Measurements from ENCODE around the gene NT5DC3. TPM values are rescaled to one million over a fixed set of nuclear protein-coding genes. Genes with fewer than 3 reads are reported as not detected.

NT5DC3 gene
- total and polyA plus RNA-seq, 9 of the 15 experiments (the other 6 are each of a cell fraction or from before 2014, with no cell fraction given): 6.3 to 33.5 (median 24.5) TPM

GRCh38 chr12:103840876-103841689 lies at the start of gene NT5DC3 (continued):
- TF ChIP-seq CREB3L1 (IDR thresholded peaks at IDR 0.05; ENCODE audit: borderline replicate concordance, low read depth) (peak; percentile 80; the same call in 1 of the 2 replicates), RCOR1 (IDR thresholded peaks at IDR 0.05; ENCODE audit: borderline replicate concordance in 1 of 2, low read depth in 2 of 2, low read length in 2 of 2) (no peak), POLR3A (IDR thresholded peaks at IDR 0.05; ENCODE audit: borderline replicate concordance, extremely low read depth, insufficient read depth, insufficient read length) (no peak), THRAP3 (IDR thresholded peaks at IDR 0.05; ENCODE audit: borderline replicate concordance) (no peak), POU5F1 (IDR thresholded peaks at IDR 0.05; ENCODE audit: borderline replicate concordance, low read depth, low read length, partially characterized antibody) (no peak), CBFB (CRISPR knock-in tag; IDR thresholded peaks at IDR 0.05) (0 out of 2 replicates have a peak, but pooled peaks have one; percentile 44), ZNF354B (CRISPR knock-in tag; IDR thresholded peaks at IDR 0.05) (no peak), HNRNPUL1 (IDR thresholded peaks at IDR 0.05; ENCODE audit: low read length) (no peak), ZC3H11A (IDR thresholded peaks at IDR 0.05; ENCODE audit: low read depth, low read length) (no peak), LEF1 (IDR thresholded peaks at IDR 0.05) (no peak), CTBP1 (IDR thresholded peaks at IDR 0.05; ENCODE audit: borderline replicate concordance) (peak; percentile 75; the same call in 1 of the 2 replicates), NFYB (IDR thresholded peaks at IDR 0.05; ENCODE audit: extremely low read depth, insufficient read length) (no peak), ASH1L (IDR thresholded peaks at IDR 0.05; ENCODE audit: borderline replicate concordance, low read depth, partially characterized antibody) (no peak), L3MBTL2 (IDR thresholded peaks at IDR 0.05) (peak; percentile 89)
- TF ChIP-seq, protein P1, sequence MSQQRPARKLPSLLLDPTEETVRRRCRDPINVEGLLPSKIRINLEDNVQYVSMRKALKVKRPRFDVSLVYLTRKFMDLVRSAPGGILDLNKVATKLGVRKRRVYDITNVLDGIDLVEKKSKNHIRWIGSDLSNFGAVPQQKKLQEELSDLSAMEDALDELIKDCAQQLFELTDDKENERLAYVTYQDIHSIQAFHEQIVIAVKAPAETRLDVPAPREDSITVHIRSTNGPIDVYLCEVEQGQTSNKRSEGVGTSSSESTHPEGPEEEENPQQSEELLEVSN (IDR thresholded peaks at IDR 0.05; ENCODE audit: borderline replicate concordance in 1 of 2, extremely low read depth in 1 of 2, insufficient read depth in 1 of 2, insufficient read length in 1 of 2, low read depth in 1 of 2, low read length in 1 of 2, poor library complexity in 1 of 2, severe bottlenecking in 1 of 2): peak; percentile 81 to 96
- TF ChIP-seq, protein P2, sequence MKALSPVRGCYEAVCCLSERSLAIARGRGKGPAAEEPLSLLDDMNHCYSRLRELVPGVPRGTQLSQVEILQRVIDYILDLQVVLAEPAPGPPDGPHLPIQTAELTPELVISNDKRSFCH (CRISPR knock-in tag; IDR thresholded peaks at IDR 0.05): no peak
- TF ChIP-seq, protein P2 (tag; IDR thresholded peaks at IDR 0.05): 0 out of 2 replicates have a peak, but pooled peaks have one; percentile 42
- TF ChIP-seq, protein P3, sequence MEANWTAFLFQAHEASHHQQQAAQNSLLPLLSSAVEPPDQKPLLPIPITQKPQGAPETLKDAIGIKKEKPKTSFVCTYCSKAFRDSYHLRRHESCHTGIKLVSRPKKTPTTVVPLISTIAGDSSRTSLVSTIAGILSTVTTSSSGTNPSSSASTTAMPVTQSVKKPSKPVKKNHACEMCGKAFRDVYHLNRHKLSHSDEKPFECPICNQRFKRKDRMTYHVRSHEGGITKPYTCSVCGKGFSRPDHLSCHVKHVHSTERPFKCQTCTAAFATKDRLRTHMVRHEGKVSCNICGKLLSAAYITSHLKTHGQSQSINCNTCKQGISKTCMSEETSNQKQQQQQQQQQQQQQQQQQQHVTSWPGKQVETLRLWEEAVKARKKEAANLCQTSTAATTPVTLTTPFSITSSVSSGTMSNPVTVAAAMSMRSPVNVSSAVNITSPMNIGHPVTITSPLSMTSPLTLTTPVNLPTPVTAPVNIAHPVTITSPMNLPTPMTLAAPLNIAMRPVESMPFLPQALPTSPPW (CRISPR knock-in tag; IDR thresholded peaks at IDR 0.05): peak; percentile 83
